ENCODE data around the gene TMC4. TPM values are rescaled to one million over a fixed set of nuclear protein-coding genes. Genes with fewer than 3 reads are reported as not detected.

The TMC4 gene
- polyA plus RNA-seq, 3 donors = 1.5 to 2.5 (median 2.1) TPM

- peaks cover 0 to 2% (median 0%) of the 10 kb centered on the region in 7 donors for H3K9me3 Mint-ChIP-seq
- peak overlapping the region; percentile 82 to 95 (median 94) for H3K27ac Mint-ChIP-seq
- Histone ChIP-seq H3K9ac (ENCODE audit: insufficient read depth, low read length, poor library complexity, severe bottlenecking) (peak overlapping the region; percentile 100), H2AFZ (ENCODE audit: insufficient read depth, low read depth, low read length, poor library complexity, severe bottlenecking) (peak overlapping the region; percentile 74), H3K4me3 (replicated peaks in 1 of 3; ENCODE audit: low read depth in 2 of 3, low read length in 3 of 3) (peak overlapping the region; percentile 66 to 92 (median 87)), H4K20me1 (ENCODE audit: insufficient read depth, low read length) (peaks cover 40% of the 10 kb centered on the region), H3K4me2 (replicated peaks; ENCODE audit: extremely low read depth, low read length, poor library complexity, severe bottlenecking) (peak overlapping the region; percentile 93), H3K79me2 (ENCODE audit: insufficient read depth, low read length) (peaks cover 45% of the 10 kb centered on the region), H3K27ac (ENCODE audit: low read depth in 1 of 2, low read length in 2 of 2) (peak overlapping the region; percentile 21 to 91), H3K36me3 (replicated peaks in 1 of 2; ENCODE audit: control insufficient read depth in 1 of 2, insufficient read depth in 2 of 2, low read length in 2 of 2) (peaks cover 21 to 30% of the 10 kb centered on the region in 2 donors), H3K27me3 (ENCODE audit: control insufficient read depth in 2 of 2, insufficient read depth in 2 of 2, low read length in 2 of 2) (peaks cover 0 to 3% of the 10 kb centered on the region in 2 donors), H3K4me1 (ENCODE audit: control insufficient read depth in 1 of 2, insufficient read depth in 2 of 2, low read length in 2 of 2) (peaks cover 28 to 39% of the 10 kb centered on the region in 2 donors), H3K9me3 (replicated peaks in 1 of 2; ENCODE audit: control insufficient read depth in 1 of 2, insufficient read depth in 1 of 2, low read length in 2 of 2) (peaks cover 0 to 2% of the 10 kb centered on the region in 2 donors)
- no peak for TF ChIP-seq CTCF (IDR thresholded peaks at IDR 0.05)
- peaks cover 11 to 31% of the 10 kb centered on the region in 2 donors for H3K36me3 Mint-ChIP-seq
- peak overlapping the region; percentile 82 to 93 for H3K4me3 Mint-ChIP-seq
- H3K4me1 Mint-ChIP-seq = peaks cover 38% of the 10 kb centered on the region
- WGBS (ENCODE audit: insufficient coverage) = 0% methylated on average over 42 of the region's 46 CpGs
- intact Hi-C loops (cut with micrococcal nuclease) = loop anchor here (1.0 to 2.0 kb wide), 3 partner anchors 22 to 35 kb away; partner anchors contain the start of genes LENG1 (in 2 of the 2) and NDUFA3 (in 1 of the 2)
- H3K27me3 Mint-ChIP-seq (ENCODE audit: low read depth in 3 of 3) = peaks cover 2 to 12% (median 2%) of the 10 kb centered on the region in 3 donors
- peak; percentile 100 for DNase-seq
Measured at GRCh38 chr19:54136864-54137698, 35.9 kb downstream of the TMC4 start.

- peaks cover 20 to 30% of the 10 kb centered on the region in 2 donors for H3K36me3 ChIP-seq (replicated peaks in 1 of 2; ENCODE audit: control insufficient read depth in 1 of 2, insufficient read depth in 2 of 2, low read length in 2 of 2)
- Mint-ChIP-seq H3K9me3 (peaks cover 0 to 2% (median 0%) of the 10 kb centered on the region in 7 donors), H3K27ac (peak overlapping the region in 6 of 7 donors; percentile 0 to 94 (median 92)), H3K27me3 (ENCODE audit: low read depth in 3 of 3) (peaks cover 2 to 12% (median 2%) of the 10 kb centered on the region in 3 donors), H3K36me3 (peaks cover 13 to 32% of the 10 kb centered on the region in 2 donors), H3K4me3 (peak overlapping the region; percentile 82 to 93), H3K4me1 (peaks cover 37% of the 10 kb centered on the region)
- peaks cover 0 to 2% of the 10 kb centered on the region in 2 donors for H3K9me3 ChIP-seq (replicated peaks in 1 of 2; ENCODE audit: control insufficient read depth in 1 of 2, insufficient read depth in 1 of 2, low read length in 2 of 2)
- peak in 1 of 3 donors; percentile 8 for DNase-seq
- H4K20me1 ChIP-seq (ENCODE audit: insufficient read depth, low read length) = peaks cover 32% of the 10 kb centered on the region
- peaks cover 37% of the 10 kb centered on the region for H3K79me2 ChIP-seq (ENCODE audit: insufficient read depth, low read length)
- peak overlapping the region; percentile 29 for H3K9ac ChIP-seq (ENCODE audit: insufficient read depth, low read length, poor library complexity, severe bottlenecking)
- H3K4me2 ChIP-seq (replicated peaks; ENCODE audit: extremely low read depth, low read length, poor library complexity, severe bottlenecking) = peak overlapping the region; percentile 87
- peak overlapping the region; percentile 9 to 62 for H3K27ac ChIP-seq (ENCODE audit: low read depth in 1 of 2, low read length in 2 of 2)
- peak overlapping the region; percentile 39 to 76 (median 41) for H3K4me3 ChIP-seq (replicated peaks in 1 of 3; ENCODE audit: low read depth in 2 of 3, low read length in 3 of 3)
- TF ChIP-seq CTCF (IDR thresholded peaks at IDR 0.05) = no peak
- H3K4me1 ChIP-seq (ENCODE audit: control insufficient read depth in 1 of 2, insufficient read depth in 2 of 2, low read length in 2 of 2) = peaks cover 28 to 39% of the 10 kb centered on the region in 2 donors
- H3K27me3 ChIP-seq (ENCODE audit: control insufficient read depth in 2 of 2, insufficient read depth in 2 of 2, low read length in 2 of 2) = peaks cover 0 to 3% of the 10 kb centered on the region in 2 donors
- intact Hi-C loops (cut with micrococcal nuclease) = loop anchor here in 1 of 2 donors (2.0 kb wide), 1 partner anchor 23 kb away; the partner anchor contains the start of gene LENG1
- peak overlapping the region; percentile 74 for H2AFZ ChIP-seq (ENCODE audit: insufficient read depth, low read depth, low read length, poor library complexity, severe bottlenecking)
- WGBS (ENCODE audit: insufficient coverage) = 5% methylated on average over 29 of the region's 30 CpGs
Measured at GRCh38 chr19:54136086-54136863, 36.7 kb downstream of the TMC4 start.

All from CD14-positive monocyte (primary cell).